DOHH2 (cell line): ENCODE measurements around the gene ARHGAP1.

ENCODE experiments used
- EZH2phosphoT487 ChIP-seq: fragments of 200-600 bp; sonication (generic); IDR thresholded peaks from 2 replicates; pipeline ENCODE4 v1.6.1; 2017; ENCODE audit warnings: borderline replicate concordance, mild to moderate bottlenecking, antibody characterized with exemption, low read length, moderate library complexity, mixed read lengths
- TF ChIP-seq, protein P1 (sequence below): fragments of 200-600 bp; sonication (generic); IDR thresholded peaks from one replicate; pipeline ENCODE4 v1.5.1; 2014; ENCODE audit warnings: antibody characterized with exemption, mild to moderate bottlenecking, low read depth, low read length; ENCODE audit not compliant: poor library complexity, severe bottlenecking

DNA sequence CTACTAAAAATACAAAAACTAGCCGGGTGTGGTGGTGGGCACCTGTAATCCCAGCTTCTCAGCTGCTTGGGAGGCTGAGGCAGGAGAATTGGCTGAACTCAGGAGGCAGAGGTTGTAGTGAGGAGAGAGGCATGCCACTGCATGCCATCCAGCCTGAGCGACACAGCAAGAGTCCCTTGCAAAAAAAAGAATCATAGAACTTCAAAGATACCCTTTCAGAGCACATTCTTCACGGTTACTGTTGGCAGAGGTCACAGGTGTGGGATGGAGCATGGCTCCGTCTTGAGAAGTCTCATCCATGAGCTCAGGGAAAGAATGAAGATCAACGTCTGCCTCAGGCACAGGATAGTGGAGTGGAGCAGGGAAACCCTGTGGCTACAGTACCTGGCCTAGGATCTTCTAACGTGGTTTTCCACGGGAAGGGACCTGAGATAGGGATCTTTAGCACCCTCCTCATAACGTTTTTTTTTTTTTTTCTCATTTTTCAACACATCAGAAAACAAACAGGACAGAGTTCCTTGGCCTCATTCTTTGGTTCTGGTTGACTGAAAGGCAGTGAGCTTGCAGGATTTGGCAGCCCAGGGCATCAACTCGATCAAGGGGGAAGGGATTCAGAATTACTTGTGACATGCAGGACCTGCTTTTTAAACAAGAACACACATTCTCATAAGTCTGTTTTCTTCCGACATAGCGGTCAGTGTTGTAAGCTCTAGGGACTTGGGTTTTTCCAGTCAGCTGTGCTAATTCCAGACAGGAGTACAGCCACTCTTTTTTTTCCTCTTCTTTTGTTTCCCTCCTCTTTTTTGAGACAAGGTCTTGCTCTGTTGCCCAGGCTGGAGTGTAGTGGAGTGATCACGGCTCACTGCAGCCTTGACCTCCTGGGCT is 41.4 kb upstream of the ARHGAP1 start:
- TF ChIP-seq, protein P1, sequence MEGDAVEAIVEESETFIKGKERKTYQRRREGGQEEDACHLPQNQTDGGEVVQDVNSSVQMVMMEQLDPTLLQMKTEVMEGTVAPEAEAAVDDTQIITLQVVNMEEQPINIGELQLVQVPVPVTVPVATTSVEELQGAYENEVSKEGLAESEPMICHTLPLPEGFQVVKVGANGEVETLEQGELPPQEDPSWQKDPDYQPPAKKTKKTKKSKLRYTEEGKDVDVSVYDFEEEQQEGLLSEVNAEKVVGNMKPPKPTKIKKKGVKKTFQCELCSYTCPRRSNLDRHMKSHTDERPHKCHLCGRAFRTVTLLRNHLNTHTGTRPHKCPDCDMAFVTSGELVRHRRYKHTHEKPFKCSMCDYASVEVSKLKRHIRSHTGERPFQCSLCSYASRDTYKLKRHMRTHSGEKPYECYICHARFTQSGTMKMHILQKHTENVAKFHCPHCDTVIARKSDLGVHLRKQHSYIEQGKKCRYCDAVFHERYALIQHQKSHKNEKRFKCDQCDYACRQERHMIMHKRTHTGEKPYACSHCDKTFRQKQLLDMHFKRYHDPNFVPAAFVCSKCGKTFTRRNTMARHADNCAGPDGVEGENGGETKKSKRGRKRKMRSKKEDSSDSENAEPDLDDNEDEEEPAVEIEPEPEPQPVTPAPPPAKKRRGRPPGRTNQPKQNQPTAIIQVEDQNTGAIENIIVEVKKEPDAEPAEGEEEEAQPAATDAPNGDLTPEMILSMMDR = no peak
- no peak for TF ChIP-seq EZH2phosphoT487
